ENCODE data around the gene PTPRJ.

- TF ChIP-seq CTCF (optimal IDR thresholded peaks at IDR 0.05 in 1 of 3, IDR thresholded peaks at IDR 0.05 in 1 of 3, conservative IDR thresholded peaks at IDR 0.05 in 1 of 3; ENCODE audit: extremely low read depth in 1 of 3, insufficient read depth in 2 of 3, low read length in 3 of 3) (no peak), EZH2 (IDR thresholded peaks at IDR 0.05; ENCODE audit: low read length) (no peak)
These were observed 189.4 kb downstream of the PTPRJ start for GRCh38 chr11:48169717-48170116.
